MM.1S (cell line): ENCODE results near the gene APOBEC3B.

Experiments used
- DNase-seq: peaks from one replicate; pipeline ENCODE4 v3.0.0-alpha.2; 2015
- H2AFZ ChIP-seq: fragments of 300-600 bp; sonication (generic); 2 replicates; pipeline ENCODE4 v1.6.0; 2016; ENCODE audit warnings: antibody characterized with exemption, low read length
- H3F3A ChIP-seq: fragments of 300-600 bp; sonication (generic); 2 replicates; pipeline ENCODE4 v1.6.1; 2016; ENCODE audit warnings: mild to moderate bottlenecking, antibody characterized with exemption, low read length, moderate library complexity, mixed read lengths; ENCODE audit not compliant: insufficient read depth
- H3K27ac ChIP-seq: fragments of 300-600 bp; sonication (generic); 2 replicates; pipeline ENCODE4 v1.5.1; 2016; ENCODE audit warnings: mild to moderate bottlenecking, low read length
- H3K27me3 ChIP-seq: fragments of 300-600 bp; sonication (generic); replicated peaks from 2 replicates; pipeline ENCODE4 v1.6.0; 2016; ENCODE audit warnings: low read length; ENCODE audit not compliant: insufficient read depth
- H3K36me3 ChIP-seq: fragments of 300-600 bp; sonication (generic); replicated peaks from 2 replicates; pipeline ENCODE4 v1.6.1; 2016; ENCODE audit warnings: mild to moderate bottlenecking, low read length, mixed read lengths; ENCODE audit not compliant: insufficient read depth
- H3K4me1 ChIP-seq: fragments of 300-600 bp; sonication (generic); 2 replicates; pipeline ENCODE4 v1.6.1; 2016; ENCODE audit warnings: low read length, mixed read lengths
- H3K4me2 ChIP-seq: fragments of 300-600 bp; sonication (generic); 2 replicates; pipeline ENCODE4 v1.6.0; 2016; ENCODE audit warnings: low read depth, low read length
- H3K4me3 ChIP-seq: fragments of 300-600 bp; sonication (generic); 2 replicates; pipeline ENCODE4 v1.5.1; 2016; ENCODE audit warnings: low read length, mixed read lengths
- H3K79me2 ChIP-seq: fragments of 300-600 bp; sonication (generic); 2 replicates; pipeline ENCODE4 v1.6.1; 2016; ENCODE audit warnings: mixed run types, low read length, mixed read lengths
- H3K9ac ChIP-seq: fragments of 300-600 bp; sonication (generic); 2 replicates; pipeline ENCODE4 v1.6.1; 2016; ENCODE audit warnings: low read length, mixed read lengths
- H3K9me2 ChIP-seq: fragments of 300-600 bp; sonication (generic); replicated peaks from 2 replicates; pipeline ENCODE4 v1.6.1; 2016; ENCODE audit warnings: mild to moderate bottlenecking, low read length, mixed read lengths; ENCODE audit not compliant: insufficient read depth
- H3K9me3 ChIP-seq: fragments of 300-600 bp; sonication (generic); replicated peaks from 2 replicates; pipeline ENCODE4 v1.6.1; 2016; ENCODE audit warnings: mild to moderate bottlenecking, low read length, mixed read lengths; ENCODE audit not compliant: insufficient read depth
- H4K20me1 ChIP-seq: fragments of 300-600 bp; sonication (generic); 2 replicates; pipeline ENCODE4 v1.6.1; 2016; ENCODE audit warnings: mild to moderate bottlenecking, low read length, moderate library complexity, mixed read lengths; ENCODE audit not compliant: insufficient read depth
- EZH2 ChIP-seq: fragments of 300-600 bp; sonication (generic); optimal IDR thresholded peaks from 2 replicates; pipeline ENCODE3; 2017; ENCODE audit warnings: low read depth, mild to moderate bottlenecking, antibody characterized with exemption, low read length, mixed read lengths
- EZH2phosphoT487 ChIP-seq: fragments of 300-600 bp; sonication (generic); IDR thresholded peaks from 2 replicates; pipeline ENCODE4 v1.6.1; 2018; ENCODE audit warnings: antibody characterized with exemption, low read length
- TF ChIP-seq, protein P1 (sequence below): fragments of 300-600 bp; sonication (generic); IDR thresholded peaks from 2 replicates; pipeline ENCODE4 v1.5.1; 2016; ENCODE audit warnings: antibody characterized with exemption, low read length, mixed read lengths

Gene APOBEC3B

GRCh38 chr22:38951734-38952133 is 30.4 kb upstream of the APOBEC3B start:
- Histone ChIP-seq H3F3A (no peaks in the 10 kb centered on the region), H4K20me1 (no peaks in the 10 kb centered on the region), H3K4me3 (no peak overlapping the region), H3K9me2 (no peaks in the 10 kb centered on the region), H3K4me2 (no peak overlapping the region), H3K36me3 (no peaks in the 10 kb centered on the region), H3K9me3 (no peaks in the 10 kb centered on the region), H3K79me2 (no peaks in the 10 kb centered on the region), H3K9ac (no peak overlapping the region), H3K27ac (no peak overlapping the region), H3K27me3 (no peaks in the 10 kb centered on the region), H3K4me1 (peaks cover 18% of the 10 kb centered on the region), H2AFZ (no peak overlapping the region)
- TF ChIP-seq EZH2 (no peak), EZH2phosphoT487 (no peak)
- TF ChIP-seq, protein P1, sequence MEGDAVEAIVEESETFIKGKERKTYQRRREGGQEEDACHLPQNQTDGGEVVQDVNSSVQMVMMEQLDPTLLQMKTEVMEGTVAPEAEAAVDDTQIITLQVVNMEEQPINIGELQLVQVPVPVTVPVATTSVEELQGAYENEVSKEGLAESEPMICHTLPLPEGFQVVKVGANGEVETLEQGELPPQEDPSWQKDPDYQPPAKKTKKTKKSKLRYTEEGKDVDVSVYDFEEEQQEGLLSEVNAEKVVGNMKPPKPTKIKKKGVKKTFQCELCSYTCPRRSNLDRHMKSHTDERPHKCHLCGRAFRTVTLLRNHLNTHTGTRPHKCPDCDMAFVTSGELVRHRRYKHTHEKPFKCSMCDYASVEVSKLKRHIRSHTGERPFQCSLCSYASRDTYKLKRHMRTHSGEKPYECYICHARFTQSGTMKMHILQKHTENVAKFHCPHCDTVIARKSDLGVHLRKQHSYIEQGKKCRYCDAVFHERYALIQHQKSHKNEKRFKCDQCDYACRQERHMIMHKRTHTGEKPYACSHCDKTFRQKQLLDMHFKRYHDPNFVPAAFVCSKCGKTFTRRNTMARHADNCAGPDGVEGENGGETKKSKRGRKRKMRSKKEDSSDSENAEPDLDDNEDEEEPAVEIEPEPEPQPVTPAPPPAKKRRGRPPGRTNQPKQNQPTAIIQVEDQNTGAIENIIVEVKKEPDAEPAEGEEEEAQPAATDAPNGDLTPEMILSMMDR, result no peak
- no peak for DNase-seq

DNA sequence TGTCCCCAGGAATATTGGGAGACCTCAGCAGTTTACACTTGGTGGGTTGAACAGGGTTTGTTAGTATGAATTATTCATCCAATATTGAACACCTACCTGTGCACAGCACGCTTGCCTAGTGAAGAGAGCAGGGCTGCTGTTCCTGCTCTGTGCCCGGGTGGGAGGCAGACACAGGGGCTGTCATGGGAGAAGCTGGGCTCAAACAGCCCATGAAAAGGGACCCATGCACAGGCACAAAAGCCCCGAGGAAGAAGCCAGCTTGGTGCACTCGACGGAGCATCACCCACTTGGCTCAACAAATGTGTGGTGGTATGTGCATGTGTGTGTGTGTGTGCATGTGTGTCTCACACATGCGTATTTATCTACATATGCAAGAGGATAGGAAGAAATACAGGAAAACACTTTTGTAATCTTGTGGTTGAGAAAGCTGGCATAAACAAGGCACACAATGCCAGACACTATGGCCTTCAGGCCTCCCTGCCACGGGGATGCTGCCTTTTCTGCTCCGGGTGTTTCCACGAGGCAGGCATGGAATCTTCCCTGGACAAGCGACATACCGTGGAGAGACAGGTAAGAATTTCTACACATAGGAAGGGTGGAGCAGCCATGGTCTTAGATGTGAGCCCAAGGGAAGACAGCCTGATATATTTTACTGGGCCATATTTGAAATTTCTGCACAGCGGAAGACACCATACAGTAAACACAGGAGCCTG is 29.7 kb upstream of the APOBEC3B start:
- Histone ChIP-seq H3K4me2 (no peak overlapping the region), H4K20me1 (no peaks in the 10 kb centered on the region), H3K79me2 (no peaks in the 10 kb centered on the region), H3K4me1 (peaks cover 22% of the 10 kb centered on the region), H3K9ac (no peak overlapping the region), H3K9me2 (no peaks in the 10 kb centered on the region), H3K27ac (no peak overlapping the region), H3K9me3 (no peaks in the 10 kb centered on the region), H3F3A (no peaks in the 10 kb centered on the region), H3K36me3 (no peaks in the 10 kb centered on the region), H3K27me3 (no peaks in the 10 kb centered on the region), H2AFZ (no peak overlapping the region), H3K4me3 (no peak overlapping the region)
- TF ChIP-seq, protein P1, result no peak
- TF ChIP-seq EZH2, result no peak
- no peak for TF ChIP-seq EZH2phosphoT487
- DNase-seq, result no peak

DNA sequence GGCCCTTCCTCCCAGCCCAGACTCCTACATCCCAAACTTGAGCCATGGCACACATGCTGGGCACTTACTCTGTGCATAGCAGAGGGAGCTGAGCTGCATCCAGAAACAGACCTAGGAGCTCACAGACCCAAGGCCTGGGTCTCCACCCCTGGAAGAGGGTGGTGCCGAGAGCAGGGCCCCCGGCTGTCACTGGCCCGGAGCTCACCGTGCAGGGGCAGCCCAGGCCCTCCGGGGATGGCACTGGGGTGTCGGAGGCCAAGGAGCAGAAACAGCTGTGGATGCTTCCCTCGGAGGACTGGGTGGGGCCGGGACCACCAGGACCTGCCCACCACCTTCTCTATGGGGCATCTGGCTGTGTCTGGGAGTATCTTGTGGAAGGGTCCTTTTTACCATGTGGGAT is 29.1 kb upstream of the APOBEC3B start:
- Histone ChIP-seq H3K4me3 (no peak overlapping the region), H2AFZ (no peak overlapping the region), H3K79me2 (no peaks in the 10 kb centered on the region), H3K9ac (peak overlapping the region; percentile 77), H3K9me3 (no peaks in the 10 kb centered on the region), H3K9me2 (no peaks in the 10 kb centered on the region), H3F3A (no peaks in the 10 kb centered on the region), H3K4me2 (peak overlapping the region; percentile 84; the same call in 1 of the 2 replicates), H3K27me3 (no peaks in the 10 kb centered on the region), H3K4me1 (peaks cover 22% of the 10 kb centered on the region), H3K27ac (peak overlapping the region; percentile 82; the same call in 1 of the 2 replicates), H4K20me1 (no peaks in the 10 kb centered on the region), H3K36me3 (no peaks in the 10 kb centered on the region)
- no peak for DNase-seq
- TF ChIP-seq EZH2 (no peak), EZH2phosphoT487 (no peak)
- TF ChIP-seq, protein P1, result no peak
